OCI-LY7 (cell line): ENCODE measurements around the gene TRA2A.

Experiments used
- CTCF ChIP-seq: fragments of 200-600 bp; sonication (generic); conservative IDR thresholded peaks from 2 replicates; pipeline ENCODE4 v1.5.1; 2014; ENCODE audit warnings: mild to moderate bottlenecking, antibody characterized with exemption, low read length, moderate library complexity, mixed read lengths
- EZH2phosphoT487 ChIP-seq: fragments of 200-600 bp; sonication (generic); IDR thresholded peaks from 2 replicates; pipeline ENCODE4 v1.6.1; 2018; ENCODE audit warnings: low read depth, borderline replicate concordance, mild to moderate bottlenecking, mixed run types, antibody characterized with exemption, low read length, moderate library complexity, mixed read lengths

- TF ChIP-seq CTCF (no peak), EZH2phosphoT487 (no peak)
Observed at GRCh38 chr7:23482686-23483085, 49.1 kb downstream of the TRA2A start.
